CD4-positive, alpha-beta T cell treated with Interleukin-12 subunit alpha and Interleukin-12 subunit beta, for 1 hour (primary cell): ENCODE results near the gene ZDHHC24.

Source experiments
- DNase-seq: peaks from one replicate; pipeline ENCODE4 v3.0.0-alpha.2; 2020

The ZDHHC24 gene

GRCh38 chr11:66493130-66493529 lies 52.7 kb downstream of the ZDHHC24 start:
- no peak for DNase-seq

DNA sequence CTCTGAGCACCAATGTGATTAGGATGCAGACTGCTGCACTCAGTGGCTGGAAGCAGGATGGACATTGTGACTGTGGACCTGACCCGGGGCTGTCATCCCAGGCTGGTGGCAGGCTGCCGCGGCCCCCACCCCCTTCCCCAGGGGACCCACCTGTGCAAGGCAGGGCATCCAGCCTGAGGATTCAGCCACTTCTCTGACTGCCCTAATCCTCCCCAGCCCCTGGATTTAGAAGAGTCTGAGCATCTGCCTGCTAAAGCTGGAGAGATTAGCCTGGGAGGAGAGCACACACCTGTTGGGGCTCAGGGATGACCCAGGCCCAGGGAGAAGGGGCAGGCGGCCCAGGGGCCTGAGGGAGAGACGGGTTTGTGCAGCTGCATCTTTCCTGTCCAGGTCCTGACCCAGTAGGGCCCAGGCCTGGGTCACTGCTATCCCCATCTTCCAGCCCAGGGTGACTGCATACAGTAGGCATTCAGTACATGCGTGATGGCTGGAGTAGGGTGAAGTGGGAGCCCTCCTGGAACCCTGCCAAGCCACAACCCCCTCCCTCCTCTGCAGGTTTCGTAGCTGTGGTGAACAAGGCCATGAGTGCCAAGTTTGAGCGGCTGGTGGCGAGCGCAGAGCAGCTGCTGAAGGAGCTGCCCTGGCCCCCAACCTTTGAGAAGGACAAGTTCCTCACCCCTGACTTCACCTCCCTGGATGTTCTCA lies 53.5 kb downstream of the ZDHHC24 start:
- no peak for DNase-seq

- no peak for DNase-seq
Measured at GRCh38 chr11:66491315-66491935, 54.4 kb downstream of the ZDHHC24 start.

DNA sequence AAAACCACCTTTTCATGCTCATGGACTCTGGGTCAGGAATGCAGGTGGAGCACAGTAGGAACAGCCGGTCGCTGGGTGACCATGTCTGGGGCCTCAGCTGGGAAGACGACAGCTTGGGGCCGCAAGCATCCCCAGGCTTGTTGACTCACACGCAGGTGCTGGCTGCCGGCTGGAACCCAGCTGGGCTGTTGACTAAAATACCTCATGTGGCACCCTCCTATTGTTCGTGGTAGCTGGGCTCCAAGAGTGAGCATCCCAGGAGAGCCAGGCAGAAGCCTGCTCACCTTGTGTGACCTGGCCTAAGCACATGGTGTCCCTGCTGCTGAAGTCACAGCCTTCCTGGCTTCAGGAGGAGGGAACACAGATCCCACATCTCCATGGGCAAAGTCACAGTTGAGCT lies 56.2 kb downstream of the ZDHHC24 start:
- DNase-seq = no peak

- DNase-seq = no peak
Measured at GRCh38 chr11:66488957-66489356, 56.9 kb downstream of the ZDHHC24 start.

DNA sequence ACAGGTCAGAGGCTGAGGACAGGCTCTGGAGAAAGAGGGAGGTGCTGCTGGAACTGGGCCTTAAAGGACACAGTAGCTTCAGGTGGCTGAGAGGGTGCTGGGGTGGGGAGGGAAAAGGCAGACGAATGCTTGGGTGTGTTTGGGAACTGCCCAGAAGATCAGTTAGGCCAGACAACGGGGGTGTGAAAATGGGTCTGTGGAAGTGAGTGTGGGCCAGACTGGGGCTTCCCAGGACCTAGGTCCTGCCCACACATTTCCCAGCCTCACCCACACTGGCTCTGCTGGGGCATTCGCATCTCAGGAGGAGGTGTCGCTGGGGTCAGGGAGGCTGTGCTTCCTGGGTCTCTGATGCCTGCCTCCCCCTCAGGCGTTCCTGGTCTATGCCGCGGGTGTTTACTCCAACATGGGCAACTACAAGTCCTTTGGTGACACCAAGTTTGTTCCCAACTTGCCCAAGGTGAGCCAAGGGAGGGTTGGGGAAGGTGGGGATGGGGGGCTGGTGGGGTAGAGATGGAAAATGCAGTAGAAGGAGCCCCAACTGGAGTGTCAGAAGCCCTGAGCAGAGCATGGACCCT lies 61.0 kb downstream of the ZDHHC24 start:
- DNase-seq = no peak

GRCh38 chr11:66480117-66480938 lies 65.5 kb downstream of the ZDHHC24 start, which contains the start of gene DPP3:
DPP3 (plus strand) TSS chr11:66480434; CDS start chr11:66482201, 1,767 bp downstream.
- DNase-seq = peak; percentile 95

- DNase-seq = no peak
Measured at GRCh38 chr11:66479394-66480116, 66.3 kb downstream of the ZDHHC24 start.

- DNase-seq = peak; percentile 42
Measured at GRCh38 chr11:66478729-66479393, 67.0 kb downstream of the ZDHHC24 start.

- no peak for DNase-seq
Measured at GRCh38 chr11:66477263-66478201, 68.3 kb downstream of the ZDHHC24 start.

DNA sequence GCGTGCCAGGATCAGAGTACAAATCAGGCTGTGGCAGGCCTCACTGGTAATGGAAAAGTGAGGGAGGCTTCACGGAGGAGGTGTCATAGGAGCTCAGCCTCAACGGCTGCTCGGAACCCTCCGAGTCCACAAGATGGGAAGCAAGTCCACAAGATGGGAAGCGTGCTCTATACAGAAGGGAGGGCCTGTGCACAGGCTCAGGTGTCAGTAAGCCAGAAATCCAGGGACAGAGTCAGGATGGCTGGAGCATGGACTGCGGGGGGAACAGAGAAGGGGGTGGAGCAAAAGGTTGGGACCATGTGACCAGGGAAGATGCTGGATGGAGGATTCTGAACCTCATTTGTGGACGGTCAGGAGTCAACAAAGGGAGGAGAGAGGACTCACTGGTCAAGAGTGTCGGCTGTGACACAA lies 69.0 kb downstream of the ZDHHC24 start:
- no peak for DNase-seq

DNA sequence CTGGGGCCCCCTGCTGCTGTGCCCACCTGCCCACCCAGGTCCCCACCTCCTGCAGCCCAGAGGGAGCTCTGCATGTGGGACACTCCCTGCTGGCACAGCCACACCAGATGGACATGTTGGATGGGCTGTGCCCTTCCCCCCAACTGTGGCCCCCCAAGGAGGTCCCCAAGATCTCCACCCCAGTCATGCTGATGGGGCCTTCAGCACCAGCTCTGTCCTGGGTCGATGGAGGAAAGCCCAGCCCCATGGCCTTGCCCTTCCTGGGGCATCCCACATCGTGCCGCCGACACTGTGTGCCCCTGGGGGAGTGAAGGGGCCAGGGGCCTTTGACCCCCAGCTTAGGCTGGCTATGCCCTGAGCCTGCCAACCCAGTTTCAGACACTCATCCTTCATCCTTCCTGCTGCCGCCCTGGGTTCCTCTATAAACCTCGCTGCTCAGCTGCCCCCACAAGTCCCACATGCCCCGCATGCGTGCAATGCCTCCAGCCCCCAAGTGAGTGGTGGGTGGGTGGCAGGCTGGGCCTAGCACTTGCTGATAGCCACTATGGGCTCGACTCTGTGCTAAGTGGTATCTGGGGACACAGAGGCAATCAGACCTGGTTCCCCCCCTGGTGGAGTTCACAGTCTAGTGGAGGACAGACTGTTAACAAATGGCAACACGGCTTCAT lies 69.5 kb downstream of the ZDHHC24 start:
- no peak for DNase-seq

DNA sequence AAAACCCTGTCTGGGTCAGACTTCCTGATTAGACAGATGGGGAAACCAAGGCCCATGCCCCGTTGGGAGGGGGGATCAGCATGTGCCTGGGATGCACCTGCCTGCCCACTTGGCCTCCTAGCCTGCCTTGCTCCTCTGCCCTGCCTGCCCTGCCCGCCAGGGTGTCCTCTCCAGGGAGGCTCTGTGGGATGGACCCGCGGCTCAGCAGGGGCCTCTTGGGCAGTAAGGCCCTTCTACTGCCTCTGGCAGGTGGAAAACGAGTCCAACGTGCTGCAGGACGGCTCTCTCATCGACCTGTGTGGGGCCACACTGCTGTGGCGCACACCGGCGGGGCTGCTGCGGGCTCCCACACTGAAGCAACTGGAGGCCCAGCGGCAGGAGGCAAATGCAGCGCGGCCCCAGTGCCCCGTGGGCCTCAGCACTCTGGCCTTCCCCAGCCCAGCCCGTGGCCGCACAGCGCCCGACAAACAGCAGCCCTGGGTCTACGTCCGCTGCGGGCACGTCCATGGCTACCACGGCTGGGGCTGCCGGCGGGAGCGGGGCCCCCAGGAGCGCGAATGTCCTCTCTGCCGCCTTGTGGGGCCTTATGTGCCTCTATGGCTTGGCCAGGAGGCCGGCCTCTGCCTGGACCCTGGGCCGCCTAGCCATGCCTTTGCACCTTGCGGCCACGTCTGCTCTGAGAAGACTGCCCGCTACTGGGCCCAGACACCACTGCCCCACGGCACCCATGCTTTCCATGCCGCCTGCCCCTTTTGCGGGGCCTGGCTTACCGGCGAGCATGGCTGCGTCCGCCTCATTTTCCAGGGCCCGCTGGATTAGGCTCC lies 70.3 kb downstream of the ZDHHC24 start:
- DNase-seq = no peak

DNA sequence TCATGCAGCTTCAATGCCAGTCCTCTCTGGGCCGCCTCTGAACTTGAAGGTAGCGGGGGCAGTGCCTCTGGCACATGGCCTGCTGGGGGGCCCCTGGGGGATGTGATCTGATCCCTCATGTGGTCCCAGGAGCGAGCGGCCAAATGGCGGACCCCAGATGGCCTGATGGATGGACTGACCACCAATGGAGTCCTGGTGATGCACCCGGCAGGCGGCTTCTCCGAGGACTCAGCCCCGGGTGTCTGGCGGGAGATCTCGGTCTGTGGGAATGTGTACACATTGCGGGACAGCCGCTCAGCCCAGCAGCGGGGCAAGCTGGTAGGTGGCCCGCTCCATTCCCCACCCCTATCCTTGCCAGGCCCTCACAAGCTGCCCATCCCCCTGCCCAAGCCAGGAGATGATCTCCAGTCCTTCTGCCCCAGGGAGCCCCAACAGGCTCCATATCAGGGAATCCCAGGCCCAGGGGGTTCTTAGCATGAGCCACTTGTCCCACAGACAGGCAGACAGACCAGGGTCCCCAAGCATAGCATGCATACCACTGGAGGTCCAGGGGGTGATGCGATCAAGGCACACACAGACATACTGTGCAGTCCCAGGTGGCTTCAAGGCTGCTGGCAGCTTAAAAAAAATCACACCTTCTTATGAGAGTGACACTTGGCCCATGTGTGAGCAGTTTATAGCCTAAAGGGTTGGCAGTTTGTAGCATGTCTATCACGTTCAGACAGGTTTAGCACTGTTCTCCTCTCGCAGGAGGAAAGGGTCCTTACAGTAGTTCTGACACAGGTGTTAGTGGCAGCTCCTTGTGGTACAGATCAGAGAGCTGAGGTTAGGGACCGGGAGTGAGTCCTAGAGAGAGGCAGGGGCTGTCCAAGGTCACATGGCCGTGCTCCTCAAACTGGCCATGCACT lies 72.0 kb downstream of the ZDHHC24 start:
- DNase-seq = no peak

- no peak for DNase-seq
Measured at GRCh38 chr11:66473167-66473566, 72.7 kb downstream of the ZDHHC24 start.

- no peak for DNase-seq
Measured at GRCh38 chr11:66472054-66472453, 73.8 kb downstream of the ZDHHC24 start.

DNA sequence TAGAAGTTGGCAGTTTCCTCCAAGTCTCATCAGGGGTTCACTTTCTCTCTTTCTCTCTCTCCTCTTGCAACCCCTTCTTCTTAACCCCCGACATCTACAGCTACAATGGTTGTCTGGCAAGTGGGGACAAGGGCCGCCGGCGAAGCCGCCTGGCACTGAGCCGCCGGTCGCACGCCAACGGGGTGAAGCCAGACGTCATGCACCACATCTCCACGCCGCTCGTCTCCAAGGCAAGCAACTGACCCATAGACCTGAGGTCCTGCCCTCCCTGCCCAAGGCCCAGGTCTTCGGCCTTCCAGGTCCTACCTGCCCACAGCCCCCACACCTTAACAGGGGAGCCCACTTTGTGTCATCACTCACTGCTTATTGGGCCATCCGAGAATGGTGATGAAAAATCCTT lies 74.7 kb downstream of the ZDHHC24 start:
- no peak for DNase-seq
